Thyroid gland (tissue), 4 donors: ENCODE measurements around the gene WWC1. TPM values are rescaled to one million over a fixed set of nuclear protein-coding genes. Genes with fewer than 3 reads are reported as not detected.

Experiments used
- DNase-seq, 2 donors: peaks; one replicate each; pipeline ENCODE4 v3.0.0-alpha.2; 2019
- H3K27ac ChIP-seq, 3 donors: fragments of 200-600 bp; sonication (generic); 1 replicate in 2 of 3; 2 replicates in 1 of 3; pipeline ENCODE4 v1.5.1; 2016 to 2019; ENCODE audit warnings: mild to moderate bottlenecking in 1 of 3, moderate library complexity in 1 of 3
- H3K27me3 ChIP-seq: fragments of 200-600 bp; sonication (generic); one replicate; pipeline ENCODE4 v1.5.1; 2019
- H3K36me3 ChIP-seq, 2 donors: fragments of 200-600 bp; sonication (generic); one replicate each; pipeline ENCODE4 v1.5.1; 2016 to 2019
- H3K4me1 ChIP-seq, 2 donors: fragments of 200-600 bp; sonication (generic); one replicate each; pipeline ENCODE4 v1.5.1; 2017 to 2019
- H3K4me3 ChIP-seq, 3 donors: fragments of 200-600 bp; sonication (generic); replicated peaks in 1 of 3; 1 replicate in 2 of 3; 2 replicates in 1 of 3; pipeline ENCODE4 v1.5.1; 2016; ENCODE audit warnings: mild to moderate bottlenecking in 1 of 3
- H3K9me3 ChIP-seq: fragments of 200-600 bp; sonication (generic); one replicate; pipeline ENCODE4 v1.5.1; 2017
- POLR2A ChIP-seq, 2 donors: fragments of 450-650 bp; IDR thresholded peaks; one replicate each; pipeline ENCODE4 v1.6.1; 2017; ENCODE audit warnings: antibody characterized with exemption in 2 of 2, mild to moderate bottlenecking in 2 of 2, moderate library complexity in 1 of 2
- WGBS, 2 donors: methylation state at CpG; one replicate each; pipeline ENCODE4 v1.1.5; 2017; 5-methylcytosine and 5-hydroxymethylcytosine counted together
- intact Hi-C: fragments of 100-400 bp; cut with DNase I; formaldehyde crosslinking; loops from one replicate; pipeline ENCODE4 v1.15.1; 2023
- total RNA-seq, 4 donors: library from RNA; depleted of rRNA; stranded (reverse); fragments of >200 nt; gene quantifications; one replicate each; pipeline ENCODE4 v1.2.3, GENCODE V29; 2016
- TF ChIP-seq, protein P1 (sequence below), 6 experiments: fragments of 200-600 bp in 3 of 6; fragments of 450-650 bp in 3 of 6; sonication (generic) in 3 of 6; IDR thresholded peaks; one replicate each; pipeline ENCODE4 v1.5.1; 2016 to 2019; ENCODE audit warnings: antibody characterized with exemption in 6 of 6, mild to moderate bottlenecking in 2 of 6, inconsistent platforms in 1 of 6, moderate library complexity in 1 of 6

Gene WWC1
- total RNA-seq, 4 donors from 2014 or later: 38.7 to 80.1 (median 54.0) TPM

DNA sequence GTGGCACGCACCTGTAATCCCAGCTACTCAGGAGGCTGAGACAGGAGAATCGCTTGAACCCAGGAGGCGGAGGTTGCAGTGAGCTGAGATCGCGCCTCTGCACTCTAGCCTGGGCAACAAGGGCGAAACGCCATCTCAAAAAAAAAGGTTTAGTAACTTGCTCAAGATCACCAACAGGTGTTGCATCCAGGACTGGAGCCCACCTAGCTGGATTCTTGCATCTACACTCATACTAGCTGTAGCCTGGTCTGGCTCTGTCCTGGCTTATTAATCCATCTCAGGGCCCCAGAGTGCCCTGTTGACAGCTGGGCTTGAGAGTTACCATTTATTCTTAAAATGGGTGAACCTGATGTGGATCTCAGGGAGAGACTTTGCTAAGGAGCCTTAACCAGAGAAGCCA is 7.5 kb downstream of the WWC1 start:
- Histone ChIP-seq H3K27me3 (no peaks in the 10 kb centered on the region), H3K9me3 (no peaks in the 10 kb centered on the region), H3K36me3 (no peaks in the 10 kb centered on the region), H3K27ac (peak overlapping the region in 1 of 3 donors; percentile 21), H3K4me1 (peaks cover 53 to 83% of the 10 kb centered on the region in 2 donors), H3K4me3 (no peak overlapping the region)
- intact Hi-C loops: no loop called here
- WGBS, 2 donors: 96 to 98% methylated on average over 7 of the region's 7 CpGs
- no peak for TF ChIP-seq POLR2A (IDR thresholded peaks at IDR 0.05)
- TF ChIP-seq, protein P1, sequence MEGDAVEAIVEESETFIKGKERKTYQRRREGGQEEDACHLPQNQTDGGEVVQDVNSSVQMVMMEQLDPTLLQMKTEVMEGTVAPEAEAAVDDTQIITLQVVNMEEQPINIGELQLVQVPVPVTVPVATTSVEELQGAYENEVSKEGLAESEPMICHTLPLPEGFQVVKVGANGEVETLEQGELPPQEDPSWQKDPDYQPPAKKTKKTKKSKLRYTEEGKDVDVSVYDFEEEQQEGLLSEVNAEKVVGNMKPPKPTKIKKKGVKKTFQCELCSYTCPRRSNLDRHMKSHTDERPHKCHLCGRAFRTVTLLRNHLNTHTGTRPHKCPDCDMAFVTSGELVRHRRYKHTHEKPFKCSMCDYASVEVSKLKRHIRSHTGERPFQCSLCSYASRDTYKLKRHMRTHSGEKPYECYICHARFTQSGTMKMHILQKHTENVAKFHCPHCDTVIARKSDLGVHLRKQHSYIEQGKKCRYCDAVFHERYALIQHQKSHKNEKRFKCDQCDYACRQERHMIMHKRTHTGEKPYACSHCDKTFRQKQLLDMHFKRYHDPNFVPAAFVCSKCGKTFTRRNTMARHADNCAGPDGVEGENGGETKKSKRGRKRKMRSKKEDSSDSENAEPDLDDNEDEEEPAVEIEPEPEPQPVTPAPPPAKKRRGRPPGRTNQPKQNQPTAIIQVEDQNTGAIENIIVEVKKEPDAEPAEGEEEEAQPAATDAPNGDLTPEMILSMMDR (IDR thresholded peaks at IDR 0.05): no peak
- no peak for DNase-seq

DNA sequence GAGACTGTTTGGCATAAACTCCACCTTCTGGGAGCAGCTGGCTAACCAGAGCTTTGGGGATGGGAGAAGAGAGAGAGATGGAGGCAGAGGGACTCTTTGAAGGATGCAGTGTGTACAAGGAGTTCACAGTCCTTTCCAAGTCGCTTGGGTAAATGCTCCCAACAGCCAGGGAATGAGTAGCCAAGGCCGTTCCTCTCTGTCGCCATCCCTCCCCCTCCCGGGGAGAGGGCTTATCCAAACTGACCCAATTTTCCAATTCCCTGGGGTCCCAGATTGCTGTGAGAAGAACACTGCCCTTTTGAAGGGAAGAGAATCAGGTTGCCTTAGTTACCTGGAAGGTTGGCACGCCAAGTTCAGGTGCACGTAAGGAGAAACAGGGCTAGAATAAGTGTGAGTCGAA is 7.9 kb downstream of the WWC1 start:
- Histone ChIP-seq H3K4me3 (no peak overlapping the region), H3K36me3 (no peaks in the 10 kb centered on the region), H3K4me1 (peaks cover 56 to 81% of the 10 kb centered on the region in 2 donors), H3K27me3 (no peaks in the 10 kb centered on the region), H3K27ac (peak overlapping the region in 1 of 3 donors; percentile 21), H3K9me3 (no peaks in the 10 kb centered on the region)
- DNase-seq: no peak
- TF ChIP-seq POLR2A (IDR thresholded peaks at IDR 0.05): no peak
- TF ChIP-seq, protein P1 (IDR thresholded peaks at IDR 0.05): no peak
- intact Hi-C loops: no loop called here
- WGBS, 2 donors: 66 to 80% methylated on average over 7 of the region's 7 CpGs

DNA sequence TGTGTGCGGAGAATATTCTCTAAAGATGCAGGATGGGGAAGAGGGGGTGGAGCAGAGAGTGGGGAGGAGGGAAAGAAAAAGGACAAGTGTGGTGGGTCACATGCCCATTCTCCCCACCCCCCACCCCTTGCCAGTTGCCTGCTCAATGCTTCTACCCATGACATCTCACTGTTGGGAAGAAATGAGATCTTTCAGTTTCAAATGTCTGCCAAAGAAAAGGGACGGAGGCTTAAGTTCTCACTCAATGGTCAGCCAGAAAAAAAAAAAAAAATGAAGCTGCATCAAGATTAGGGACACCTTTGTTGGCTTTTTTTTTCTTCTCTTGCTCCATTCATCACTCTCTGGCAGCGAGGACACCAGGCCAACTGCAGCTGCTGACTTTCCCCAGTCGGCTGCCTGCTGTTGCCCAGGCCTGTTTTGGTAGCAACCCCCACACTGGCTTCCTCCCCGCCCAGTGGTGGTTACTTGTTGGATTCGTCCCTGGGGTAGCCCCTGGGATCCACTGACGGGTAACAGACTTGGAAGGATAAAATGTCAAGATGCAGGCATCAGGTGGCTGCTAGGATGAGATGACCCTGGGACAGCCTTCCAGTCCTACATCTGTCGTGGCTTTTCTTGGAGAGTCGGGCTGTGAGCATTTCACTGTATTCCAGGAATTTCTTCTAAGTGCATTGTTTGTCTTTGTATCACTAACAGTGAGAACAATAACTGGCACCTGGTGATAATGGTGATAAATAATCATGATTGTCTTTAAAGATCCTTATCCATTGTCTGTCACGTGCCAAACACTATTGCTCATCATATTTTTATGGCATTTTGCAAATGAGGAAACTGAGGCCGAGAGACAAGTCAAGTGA is 9.1 kb downstream of the WWC1 start:
- no peak overlapping the region for H3K4me3 ChIP-seq
- intact Hi-C loops: no loop called here
- WGBS, 2 donors: 56 to 65% methylated on average over 11 of the region's 11 CpGs
- H3K27ac ChIP-seq: peak overlapping the region; percentile 12 to 59 (median 33)
- no peaks in the 10 kb centered on the region for H3K36me3 ChIP-seq
- H3K27me3 ChIP-seq: no peaks in the 10 kb centered on the region
- peaks cover 54 to 82% of the 10 kb centered on the region in 2 donors for H3K4me1 ChIP-seq
- H3K9me3 ChIP-seq: no peaks in the 10 kb centered on the region
- peak in 1 of 2 donors; percentile 54 for DNase-seq
- TF ChIP-seq, protein P1 (IDR thresholded peaks at IDR 0.05): no peak
- no peak for TF ChIP-seq POLR2A (IDR thresholded peaks at IDR 0.05)

DNA sequence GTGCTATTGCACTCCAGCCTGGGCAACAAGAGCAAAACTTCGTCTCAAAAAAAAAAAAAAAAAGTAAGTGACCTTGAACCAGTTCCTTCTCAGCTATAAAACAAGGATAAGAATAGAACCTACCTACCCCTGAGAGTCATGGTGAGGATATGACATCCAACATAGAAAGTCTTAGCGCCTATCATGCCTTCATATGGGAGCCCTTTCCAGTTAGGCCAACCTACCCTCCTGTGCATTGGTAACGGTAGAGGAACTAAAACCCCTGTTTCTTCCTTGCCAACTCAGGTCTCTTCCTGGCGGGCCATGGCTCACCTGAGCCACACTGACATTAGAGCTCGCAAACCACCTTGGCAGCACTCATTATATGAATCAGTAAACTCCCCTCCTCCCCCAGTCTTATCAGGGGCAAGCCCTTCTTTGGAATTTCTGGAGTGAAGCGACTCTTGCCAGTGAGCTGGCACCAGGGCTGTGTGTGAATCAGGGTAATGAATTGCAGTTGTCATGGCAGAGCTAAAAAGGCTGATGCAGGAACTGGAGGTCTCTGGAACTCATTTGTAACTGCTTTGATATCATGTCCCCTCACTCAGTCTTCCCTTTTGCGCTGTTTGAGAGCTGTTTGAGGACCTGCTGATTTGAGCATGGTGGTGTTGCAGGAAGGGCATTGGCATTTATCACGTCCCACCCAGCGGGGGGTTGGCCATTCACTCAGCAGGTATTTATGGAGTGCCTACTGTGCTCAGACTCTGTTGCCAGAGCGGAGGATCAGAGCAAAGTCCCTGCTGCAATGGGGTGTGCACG is 10.3 kb downstream of the WWC1 start:
- TF ChIP-seq, protein P1 (IDR thresholded peaks at IDR 0.05): no peak
- no peak for TF ChIP-seq POLR2A (IDR thresholded peaks at IDR 0.05)
- Histone ChIP-seq H3K36me3 (no peaks in the 10 kb centered on the region), H3K4me3 (no peak overlapping the region), H3K27ac (peak overlapping the region; percentile 12 to 75 (median 59)), H3K27me3 (no peaks in the 10 kb centered on the region), H3K4me1 (peaks cover 51 to 77% of the 10 kb centered on the region in 2 donors), H3K9me3 (no peaks in the 10 kb centered on the region)
- 64 to 68% methylated on average over 11 of the region's 11 CpGs for WGBS, 2 donors
- intact Hi-C loops: no loop called here
- DNase-seq: peak; percentile 56 to 73
